Activated CD4-positive, alpha-beta memory T cell treated with anti-CD3 and anti-CD28 coated beads for 36 hours (primary cell): ENCODE measurements around the gene TBK1. TPM values are rescaled to one million over a fixed set of nuclear protein-coding genes. Genes with fewer than 3 reads are reported as not detected.
A peak's percentile ranks its signal among the peaks of the same experiment; 100 is the strongest.
"Not testable (repeated sequence)": the region's sequence is repeated elsewhere in the genome, so short reads cannot be mapped to it uniquely, and the experiment has no call there.

Source experiments
- CTCF ChIA-PET: fragments of 350-600 bp; sonication (Branson Sonifier 250); formaldehyde crosslinking; loops from one replicate; lab custom pipeline; 2021; ENCODE audit warnings: antibody characterized with exemption, inconsistent platforms; lab: Charles Lee
- POLR2A ChIA-PET: fragments of 350-600 bp; sonication (Branson Sonifier 250); formaldehyde crosslinking; loops from one replicate; lab custom pipeline; 2021; ENCODE audit warnings: antibody characterized with exemption; lab: Charles Lee
- DNase-seq: peaks from one replicate; pipeline ENCODE4 v3.0.0-alpha.2; 2020
- H3K27ac Mint-ChIP-seq: one replicate; pipeline ENCODE4 v1.8.0; 2021; ENCODE audit warnings: mixed read lengths
- H3K27me3 Mint-ChIP-seq: one replicate; pipeline ENCODE4 v1.8.0; 2021; ENCODE audit warnings: mixed read lengths
- H3K36me3 Mint-ChIP-seq: one replicate; pipeline ENCODE4 v1.8.0; 2021; ENCODE audit warnings: mixed read lengths
- H3K4me1 Mint-ChIP-seq: one replicate; pipeline ENCODE4 v1.8.0; 2021; ENCODE audit warnings: low read depth, mixed read lengths
- H3K4me3 Mint-ChIP-seq: one replicate; pipeline ENCODE4 v1.8.0; 2021; ENCODE audit warnings: mild to moderate bottlenecking, mixed read lengths
- H3K9me3 Mint-ChIP-seq: one replicate; pipeline ENCODE4 v1.8.0; 2021; ENCODE audit warnings: mixed read lengths
- intact Hi-C: fragments of 100-400 bp; cut with micrococcal nuclease; formaldehyde crosslinking; loops from one replicate; pipeline ENCODE4 v1.15.1; 2023
- total RNA-seq, 2 experiments: library from RNA; stranded (reverse); gene quantifications; one replicate each; pipeline ENCODE4 v1.2.3, GENCODE V29; 2021

Gene TBK1
- total RNA-seq, 2 experiments from 2014 or later: 21.7 to 23.4 TPM

GRCh38 chr12:64501486-64501885, 49.6 kb downstream of the TBK1 start:
- H3K27ac Mint-ChIP-seq: no peak overlapping the region
- H3K9me3 Mint-ChIP-seq: no peaks in the 10 kb centered on the region
- peaks cover 21% of the 10 kb centered on the region for H3K36me3 Mint-ChIP-seq
- peaks cover 12% of the 10 kb centered on the region for H3K4me1 Mint-ChIP-seq
- no peak for DNase-seq
- ChIA-PET CTCF (interaction anchor here (1.0 kb wide), 1 partner anchor 48 kb away, joined by 4 read pairs; no protein-coding TSS in a partner anchor), POLR2A (no interaction called here)
- no peaks in the 10 kb centered on the region for H3K27me3 Mint-ChIP-seq
- H3K4me3 Mint-ChIP-seq: no peak overlapping the region
- intact Hi-C loops: no loop called here

- intact Hi-C loops: no loop called here
- Mint-ChIP-seq H3K4me1 (no peaks in the 10 kb centered on the region), H3K9me3 (no peaks in the 10 kb centered on the region), H3K36me3 (no peaks in the 10 kb centered on the region), H3K27me3 (no peaks in the 10 kb centered on the region), H3K27ac (no peak overlapping the region), H3K4me3 (no peak overlapping the region)
- DNase-seq: no peak
- ChIA-PET CTCF (interaction anchor here (1.0 kb wide), 1 partner anchor 42 kb away, joined by 7 read pairs; no protein-coding TSS in a partner anchor), POLR2A (no interaction called here)
Measured at GRCh38 chr12:64506955-64507354, 55.0 kb downstream of the TBK1 start.

- no peak overlapping the region for H3K27ac Mint-ChIP-seq
- POLR2A ChIA-PET: no interaction called here
- intact Hi-C loops: no loop called here
- DNase-seq: peak; percentile 9
- H3K4me1 Mint-ChIP-seq: no peaks in the 10 kb centered on the region
- H3K4me3 Mint-ChIP-seq: no peak overlapping the region
- no peaks in the 10 kb centered on the region for H3K9me3 Mint-ChIP-seq
- H3K27me3 Mint-ChIP-seq: no peaks in the 10 kb centered on the region
- CTCF ChIA-PET: no interaction called here
- H3K36me3 Mint-ChIP-seq: no peaks in the 10 kb centered on the region
Measured at GRCh38 chr12:64510667-64511066, 58.7 kb downstream of the TBK1 start.

GRCh38 chr12:64518396-64518795, 66.5 kb downstream of the TBK1 start:
- intact Hi-C loops: no loop called here
- peaks cover 2% of the 10 kb centered on the region for H3K27me3 Mint-ChIP-seq
- ChIA-PET POLR2A (no interaction called here), CTCF (no interaction called here)
- no peaks in the 10 kb centered on the region for H3K36me3 Mint-ChIP-seq
- no peak overlapping the region for H3K27ac Mint-ChIP-seq
- DNase-seq: no peak
- H3K4me3 Mint-ChIP-seq: no peak overlapping the region
- H3K9me3 Mint-ChIP-seq: no peaks in the 10 kb centered on the region
- no peaks in the 10 kb centered on the region for H3K4me1 Mint-ChIP-seq

GRCh38 chr12:64521833-64522232, 69.9 kb downstream of the TBK1 start:
- CTCF ChIA-PET: interaction anchor here (1.2 to 2.0 kb wide), 2 partner anchors 18 to 28 kb away, joined by 3 to 8 read pairs; no protein-coding TSS in a partner anchor
- Mint-ChIP-seq H3K27me3 (peaks cover 2% of the 10 kb centered on the region), H3K4me3 (no peak overlapping the region), H3K27ac (no peak overlapping the region), H3K9me3 (no peaks in the 10 kb centered on the region), H3K36me3 (no peaks in the 10 kb centered on the region), H3K4me1 (no peaks in the 10 kb centered on the region)
- intact Hi-C loops: no loop called here
- no peak for DNase-seq
- POLR2A ChIA-PET: no interaction called here

GRCh38 chr12:64522316-64522715, 70.4 kb downstream of the TBK1 start:
- DNase-seq: no peak
- Mint-ChIP-seq H3K4me1 (no peaks in the 10 kb centered on the region), H3K36me3 (no peaks in the 10 kb centered on the region), H3K27me3 (peaks cover 2% of the 10 kb centered on the region), H3K9me3 (no peaks in the 10 kb centered on the region), H3K4me3 (no peak overlapping the region), H3K27ac (no peak overlapping the region)
- POLR2A ChIA-PET: no interaction called here
- CTCF ChIA-PET: interaction anchor here (1.2 to 2.0 kb wide), 2 partner anchors 18 to 27 kb away, joined by 3 to 8 read pairs; no protein-coding TSS in a partner anchor
- intact Hi-C loops: no loop called here

GRCh38 chr12:64522807-64523206, 70.9 kb downstream of the TBK1 start:
- no peak for DNase-seq
- no peaks in the 10 kb centered on the region for H3K36me3 Mint-ChIP-seq
- no peaks in the 10 kb centered on the region for H3K9me3 Mint-ChIP-seq
- intact Hi-C loops: no loop called here
- CTCF ChIA-PET: interaction anchor here (0.6 to 2.0 kb wide), 2 partner anchors 18 to 27 kb away, joined by 3 to 8 read pairs; no protein-coding TSS in a partner anchor
- no peak overlapping the region for H3K27ac Mint-ChIP-seq
- peaks cover 2% of the 10 kb centered on the region for H3K27me3 Mint-ChIP-seq
- H3K4me3 Mint-ChIP-seq: no peak overlapping the region
- H3K4me1 Mint-ChIP-seq: no peaks in the 10 kb centered on the region
- POLR2A ChIA-PET: no interaction called here

GRCh38 chr12:64523565-64524444, 71.9 kb downstream of the TBK1 start:
- H3K27ac Mint-ChIP-seq, H3K9me3 Mint-ChIP-seq, H3K4me3 Mint-ChIP-seq, H3K36me3 Mint-ChIP-seq, H3K27me3 Mint-ChIP-seq, POLR2A ChIA-PET, DNase-seq, H3K4me1 Mint-ChIP-seq, intact Hi-C loops: not testable (repeated sequence)
- CTCF ChIA-PET: interaction anchor here (0.6 to 1.5 kb wide), 2 partner anchors 19 to 26 kb away, joined by 3 to 6 read pairs; no protein-coding TSS in a partner anchor

- H3K27me3 Mint-ChIP-seq: peaks cover 2% of the 10 kb centered on the region
- no peak for DNase-seq
- H3K4me3 Mint-ChIP-seq: no peak overlapping the region
- no peak overlapping the region for H3K27ac Mint-ChIP-seq
- no peaks in the 10 kb centered on the region for H3K36me3 Mint-ChIP-seq
- intact Hi-C loops: no loop called here
- ChIA-PET CTCF (no interaction called here), POLR2A (no interaction called here)
- H3K9me3 Mint-ChIP-seq: no peaks in the 10 kb centered on the region
- H3K4me1 Mint-ChIP-seq: no peaks in the 10 kb centered on the region
Measured at GRCh38 chr12:64525461-64526160, 73.7 kb downstream of the TBK1 start.

GRCh38 chr12:64526859-64527258, 74.9 kb downstream of the TBK1 start:
- ChIA-PET CTCF (no interaction called here), POLR2A (no interaction called here)
- Mint-ChIP-seq H3K27me3 (peaks cover 2% of the 10 kb centered on the region), H3K27ac (no peak overlapping the region), H3K36me3 (no peaks in the 10 kb centered on the region), H3K4me1 (no peaks in the 10 kb centered on the region), H3K9me3 (no peaks in the 10 kb centered on the region), H3K4me3 (no peak overlapping the region)
- no peak for DNase-seq
- intact Hi-C loops: no loop called here

- Mint-ChIP-seq H3K4me1 (no peaks in the 10 kb centered on the region), H3K9me3 (no peaks in the 10 kb centered on the region), H3K27me3 (no peaks in the 10 kb centered on the region), H3K27ac (no peak overlapping the region), H3K36me3 (no peaks in the 10 kb centered on the region), H3K4me3 (no peak overlapping the region)
- ChIA-PET POLR2A (no interaction called here), CTCF (interaction anchor here (1.2 to 1.4 kb wide), 2 partner anchors 21 to 169 kb away, joined by 5 to 9 read pairs; no protein-coding TSS in a partner anchor)
- intact Hi-C loops: no loop called here
- no peak for DNase-seq
Measured at GRCh38 chr12:64528616-64529015, 76.7 kb downstream of the TBK1 start.

GRCh38 chr12:64530566-64530965, 78.6 kb downstream of the TBK1 start:
- no peaks in the 10 kb centered on the region for H3K36me3 Mint-ChIP-seq
- no peak overlapping the region for H3K4me3 Mint-ChIP-seq
- no peak for DNase-seq
- no peak overlapping the region for H3K27ac Mint-ChIP-seq
- no peaks in the 10 kb centered on the region for H3K4me1 Mint-ChIP-seq
- intact Hi-C loops: no loop called here
- H3K9me3 Mint-ChIP-seq: no peaks in the 10 kb centered on the region
- CTCF ChIA-PET: no interaction called here
- POLR2A ChIA-PET: interaction anchor here (1.1 kb wide), 1 partner anchor 26 kb away, joined by 6 read pairs; no protein-coding TSS in a partner anchor
- no peaks in the 10 kb centered on the region for H3K27me3 Mint-ChIP-seq
